ENCODE data around the gene ZFPM1.

Gene ZFPM1

DNA sequence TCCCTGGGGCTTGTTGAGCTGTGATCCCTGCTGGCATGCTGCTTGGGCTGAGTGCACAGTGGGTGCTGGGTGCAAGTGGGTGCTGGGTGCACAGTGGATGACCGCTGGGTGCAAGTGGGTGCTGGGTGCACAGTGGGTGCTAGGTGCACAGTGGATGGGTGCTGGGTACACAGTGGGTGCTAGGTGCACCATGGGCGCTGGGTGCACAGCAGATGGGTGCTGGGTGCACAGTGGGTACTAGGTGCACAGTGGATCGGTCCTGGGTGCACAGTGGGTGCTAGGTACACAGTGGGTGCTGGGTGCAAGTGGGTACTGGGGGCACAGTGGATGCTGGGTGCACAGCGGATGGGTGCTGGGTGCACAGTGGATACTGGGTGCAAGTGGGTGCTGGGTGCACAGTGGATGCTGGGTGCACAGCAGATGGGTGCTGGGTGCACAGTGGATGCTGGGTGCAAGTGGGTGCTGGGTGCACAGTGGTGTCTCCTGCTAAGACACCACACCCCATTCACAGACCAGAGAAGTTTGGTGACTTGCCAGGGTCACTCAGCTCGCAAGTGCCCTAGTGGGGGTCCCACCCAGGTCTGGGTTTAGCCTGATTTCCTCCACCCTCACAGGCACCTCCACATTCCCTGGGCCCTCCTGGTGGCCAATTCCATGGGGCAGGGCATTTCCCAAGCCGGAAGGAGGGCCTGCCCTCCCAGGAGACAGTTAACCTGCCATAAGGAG, 33.5 kb downstream of the ZFPM1 start:
- Histone ChIP-seq H4K20me1 (ENCODE audit: low read depth, low read length) (no peaks in the 10 kb centered on the region), H3K27ac (ENCODE audit: low read depth, low read length) (no peak overlapping the region), H3K9me2 (replicated peaks; ENCODE audit: insufficient read depth, low read length) (no peaks in the 10 kb centered on the region), H3K9me3 (ENCODE audit: insufficient read depth, low read length) (no peaks in the 10 kb centered on the region), H3K9ac (ENCODE audit: low read length) (no peak overlapping the region), H3K36me3 (ENCODE audit: low read length) (no peaks in the 10 kb centered on the region), H2AFZ (ENCODE audit: low read depth, low read length, severe bottlenecking) (no peak overlapping the region), H3K27me3 (ENCODE audit: low read length) (no peaks in the 10 kb centered on the region), H3K4me3 (ENCODE audit: insufficient read depth, low read length, poor library complexity, severe bottlenecking) (no peak overlapping the region), H3K79me2 (ENCODE audit: insufficient read depth, low read length) (no peaks in the 10 kb centered on the region), H3K4me2 (ENCODE audit: low read depth, low read length, poor library complexity, severe bottlenecking) (no peak overlapping the region), H3F3A (ENCODE audit: insufficient read depth) (no peaks in the 10 kb centered on the region)
- no peak for TF ChIP-seq EZH2phosphoT487 (conservative IDR thresholded peaks at IDR 0.05; ENCODE audit: low read length)
- TF ChIP-seq, protein P1, sequence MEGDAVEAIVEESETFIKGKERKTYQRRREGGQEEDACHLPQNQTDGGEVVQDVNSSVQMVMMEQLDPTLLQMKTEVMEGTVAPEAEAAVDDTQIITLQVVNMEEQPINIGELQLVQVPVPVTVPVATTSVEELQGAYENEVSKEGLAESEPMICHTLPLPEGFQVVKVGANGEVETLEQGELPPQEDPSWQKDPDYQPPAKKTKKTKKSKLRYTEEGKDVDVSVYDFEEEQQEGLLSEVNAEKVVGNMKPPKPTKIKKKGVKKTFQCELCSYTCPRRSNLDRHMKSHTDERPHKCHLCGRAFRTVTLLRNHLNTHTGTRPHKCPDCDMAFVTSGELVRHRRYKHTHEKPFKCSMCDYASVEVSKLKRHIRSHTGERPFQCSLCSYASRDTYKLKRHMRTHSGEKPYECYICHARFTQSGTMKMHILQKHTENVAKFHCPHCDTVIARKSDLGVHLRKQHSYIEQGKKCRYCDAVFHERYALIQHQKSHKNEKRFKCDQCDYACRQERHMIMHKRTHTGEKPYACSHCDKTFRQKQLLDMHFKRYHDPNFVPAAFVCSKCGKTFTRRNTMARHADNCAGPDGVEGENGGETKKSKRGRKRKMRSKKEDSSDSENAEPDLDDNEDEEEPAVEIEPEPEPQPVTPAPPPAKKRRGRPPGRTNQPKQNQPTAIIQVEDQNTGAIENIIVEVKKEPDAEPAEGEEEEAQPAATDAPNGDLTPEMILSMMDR (IDR thresholded peaks at IDR 0.05; ENCODE audit: insufficient read depth, low read length, poor library complexity, severe bottlenecking): no peak

DNA sequence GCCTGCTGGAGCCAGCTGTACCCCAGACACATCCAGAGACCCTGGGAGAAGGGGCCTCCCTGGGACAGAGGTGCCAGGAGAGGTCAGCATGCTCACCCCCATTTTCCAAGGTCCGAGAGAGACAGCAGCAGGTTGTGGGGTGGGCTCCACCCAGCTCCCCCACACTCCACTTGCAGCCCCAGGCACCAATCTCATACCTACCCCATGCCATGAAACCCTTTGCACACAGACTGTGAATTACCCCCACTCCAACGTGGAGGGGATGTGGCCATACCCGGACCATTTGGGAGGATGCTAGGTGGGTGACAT, 34.0 kb downstream of the ZFPM1 start:
- TF ChIP-seq EZH2phosphoT487 (conservative IDR thresholded peaks at IDR 0.05; ENCODE audit: low read length): no peak
- TF ChIP-seq, protein P1 (IDR thresholded peaks at IDR 0.05; ENCODE audit: insufficient read depth, low read length, poor library complexity, severe bottlenecking): no peak
- no peaks in the 10 kb centered on the region for H3K79me2 ChIP-seq (ENCODE audit: insufficient read depth, low read length)
- H3F3A ChIP-seq (ENCODE audit: insufficient read depth): no peaks in the 10 kb centered on the region

DNA sequence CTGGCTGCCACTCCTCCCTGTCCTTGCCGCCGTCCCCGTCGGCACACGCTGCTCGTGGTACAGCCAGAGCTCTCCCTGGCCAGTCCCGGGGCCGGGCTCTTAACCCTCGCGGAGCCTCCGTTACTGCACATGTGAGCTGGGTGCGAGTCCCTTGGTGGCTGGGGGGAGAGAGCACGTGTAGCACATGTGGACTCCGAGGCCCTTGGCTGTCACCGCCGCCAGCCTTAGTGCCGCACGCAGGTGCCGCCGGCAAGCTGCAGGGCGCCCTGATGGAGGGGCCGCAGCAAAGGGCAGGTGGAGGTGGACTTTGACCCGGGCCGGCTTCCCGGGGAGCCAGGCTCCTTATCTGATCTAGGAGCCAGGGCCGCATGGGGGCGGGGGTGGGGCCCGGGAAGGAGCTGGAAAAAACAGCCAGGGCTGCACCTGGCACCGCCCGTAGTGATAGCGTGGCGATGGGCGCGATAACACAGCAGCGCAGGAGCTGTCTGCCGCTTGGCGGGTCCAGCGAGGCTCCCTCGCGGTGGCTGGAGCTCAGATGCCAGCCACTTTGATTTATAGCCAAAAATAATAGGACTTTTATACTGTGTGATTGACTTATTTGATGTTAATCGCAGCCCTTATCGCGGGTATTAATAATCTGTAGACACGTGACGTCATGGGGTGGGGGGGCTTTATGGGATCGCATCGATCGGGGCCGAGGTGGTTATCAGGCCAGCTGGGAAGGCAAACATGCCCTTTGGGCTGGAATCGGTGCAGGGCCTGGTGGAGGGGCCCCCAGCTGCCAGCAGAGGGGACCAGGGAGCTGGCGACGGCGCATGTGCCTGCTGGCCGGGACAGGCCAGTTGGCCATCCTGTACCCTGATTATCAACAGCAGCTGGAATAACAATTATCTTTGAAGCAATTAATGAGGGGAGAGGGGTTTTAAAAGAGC, 35.1 kb downstream of the ZFPM1 start:
- no peak for TF ChIP-seq EZH2phosphoT487 (conservative IDR thresholded peaks at IDR 0.05; ENCODE audit: low read length)
- TF ChIP-seq, protein P1 (IDR thresholded peaks at IDR 0.05; ENCODE audit: insufficient read depth, low read length, poor library complexity, severe bottlenecking): no peak
- Histone ChIP-seq H3K9me3 (ENCODE audit: insufficient read depth, low read length) (no peaks in the 10 kb centered on the region), H3K9me2 (replicated peaks; ENCODE audit: insufficient read depth, low read length) (no peaks in the 10 kb centered on the region), H3K79me2 (ENCODE audit: insufficient read depth, low read length) (no peaks in the 10 kb centered on the region), H3K27me3 (ENCODE audit: low read length) (no peaks in the 10 kb centered on the region), H4K20me1 (ENCODE audit: low read depth, low read length) (no peaks in the 10 kb centered on the region), H3K4me2 (ENCODE audit: low read depth, low read length, poor library complexity, severe bottlenecking) (no peak overlapping the region), H2AFZ (ENCODE audit: low read depth, low read length, severe bottlenecking) (no peak overlapping the region), H3K36me3 (ENCODE audit: low read length) (no peaks in the 10 kb centered on the region), H3F3A (ENCODE audit: insufficient read depth) (no peaks in the 10 kb centered on the region), H3K4me3 (ENCODE audit: insufficient read depth, low read length, poor library complexity, severe bottlenecking) (no peak overlapping the region), H3K9ac (ENCODE audit: low read length) (no peak overlapping the region), H3K27ac (ENCODE audit: low read depth, low read length) (no peak overlapping the region)

More for the DNA sequence above, 34.0 kb downstream of the ZFPM1 start:
- Histone ChIP-seq H3K4me2 (ENCODE audit: low read depth, low read length, poor library complexity, severe bottlenecking) (no peak overlapping the region), H2AFZ (ENCODE audit: low read depth, low read length, severe bottlenecking) (no peak overlapping the region), H3K9me3 (ENCODE audit: insufficient read depth, low read length) (no peaks in the 10 kb centered on the region), H3K9ac (ENCODE audit: low read length) (no peak overlapping the region), H3K36me3 (ENCODE audit: low read length) (no peaks in the 10 kb centered on the region), H3K27ac (ENCODE audit: low read depth, low read length) (no peak overlapping the region), H3K27me3 (ENCODE audit: low read length) (no peaks in the 10 kb centered on the region), H3K4me3 (ENCODE audit: insufficient read depth, low read length, poor library complexity, severe bottlenecking) (no peak overlapping the region), H3K9me2 (replicated peaks; ENCODE audit: insufficient read depth, low read length) (no peaks in the 10 kb centered on the region), H4K20me1 (ENCODE audit: low read depth, low read length) (no peaks in the 10 kb centered on the region)

All from SU-DHL-6 (cell line).